ENCODE measurements around the gene PIN4. TPM values are rescaled to one million over a fixed set of nuclear protein-coding genes. Genes with fewer than 3 reads are reported as not detected.

PIN4 gene
- total RNA-seq, 1 experiment from 2014 or later: 17.2 TPM

DNA sequence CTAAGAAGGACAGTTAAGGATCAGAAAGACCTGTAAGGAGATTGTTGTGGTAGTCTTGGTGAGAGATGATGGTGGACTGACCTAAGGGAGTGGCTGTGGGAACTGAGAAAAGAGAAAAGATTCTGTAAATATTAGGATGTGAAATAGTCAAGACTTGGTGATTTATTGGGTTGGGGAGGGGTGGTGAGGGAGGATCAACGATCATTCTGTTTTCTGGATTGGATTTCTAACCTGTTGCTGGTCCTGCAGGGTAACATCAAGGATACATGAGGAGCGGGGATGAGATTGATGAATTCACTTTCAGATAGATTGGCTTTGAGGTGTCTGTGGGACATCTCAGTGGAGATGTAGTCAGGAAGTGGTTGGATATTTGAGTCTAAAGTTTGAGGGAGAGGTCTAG lies 1.4 kb downstream of the PIN4 start:
- H3K9me3 Mint-ChIP-seq (ENCODE audit: low read depth, unreplicated experiment): no peaks in the 10 kb centered on the region
- intact Hi-C loops (cut with micrococcal nuclease; ENCODE audit: unreplicated experiment): no loop called here
- H3K4me1 Mint-ChIP-seq (ENCODE audit: low read depth, unreplicated experiment): no peaks in the 10 kb centered on the region
- BruUV-seq (replicated peaks): no TSS peak
- TF ChIP-seq, protein P1, sequence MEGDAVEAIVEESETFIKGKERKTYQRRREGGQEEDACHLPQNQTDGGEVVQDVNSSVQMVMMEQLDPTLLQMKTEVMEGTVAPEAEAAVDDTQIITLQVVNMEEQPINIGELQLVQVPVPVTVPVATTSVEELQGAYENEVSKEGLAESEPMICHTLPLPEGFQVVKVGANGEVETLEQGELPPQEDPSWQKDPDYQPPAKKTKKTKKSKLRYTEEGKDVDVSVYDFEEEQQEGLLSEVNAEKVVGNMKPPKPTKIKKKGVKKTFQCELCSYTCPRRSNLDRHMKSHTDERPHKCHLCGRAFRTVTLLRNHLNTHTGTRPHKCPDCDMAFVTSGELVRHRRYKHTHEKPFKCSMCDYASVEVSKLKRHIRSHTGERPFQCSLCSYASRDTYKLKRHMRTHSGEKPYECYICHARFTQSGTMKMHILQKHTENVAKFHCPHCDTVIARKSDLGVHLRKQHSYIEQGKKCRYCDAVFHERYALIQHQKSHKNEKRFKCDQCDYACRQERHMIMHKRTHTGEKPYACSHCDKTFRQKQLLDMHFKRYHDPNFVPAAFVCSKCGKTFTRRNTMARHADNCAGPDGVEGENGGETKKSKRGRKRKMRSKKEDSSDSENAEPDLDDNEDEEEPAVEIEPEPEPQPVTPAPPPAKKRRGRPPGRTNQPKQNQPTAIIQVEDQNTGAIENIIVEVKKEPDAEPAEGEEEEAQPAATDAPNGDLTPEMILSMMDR (IDR thresholded peaks at IDR 0.05; ENCODE audit: unreplicated experiment): no peak
- DNase-seq: no peak
- H3K27ac Mint-ChIP-seq (ENCODE audit: unreplicated experiment): no peak overlapping the region
- no peaks in the 10 kb centered on the region for H3K27me3 Mint-ChIP-seq (ENCODE audit: unreplicated experiment)
- no peak overlapping the region for H3K4me3 Mint-ChIP-seq (ENCODE audit: low read depth, unreplicated experiment)
- CTCF ChIA-PET: no interaction called here
- no peaks in the 10 kb centered on the region for H3K36me3 Mint-ChIP-seq (ENCODE audit: insufficient read depth, unreplicated experiment)

DNA sequence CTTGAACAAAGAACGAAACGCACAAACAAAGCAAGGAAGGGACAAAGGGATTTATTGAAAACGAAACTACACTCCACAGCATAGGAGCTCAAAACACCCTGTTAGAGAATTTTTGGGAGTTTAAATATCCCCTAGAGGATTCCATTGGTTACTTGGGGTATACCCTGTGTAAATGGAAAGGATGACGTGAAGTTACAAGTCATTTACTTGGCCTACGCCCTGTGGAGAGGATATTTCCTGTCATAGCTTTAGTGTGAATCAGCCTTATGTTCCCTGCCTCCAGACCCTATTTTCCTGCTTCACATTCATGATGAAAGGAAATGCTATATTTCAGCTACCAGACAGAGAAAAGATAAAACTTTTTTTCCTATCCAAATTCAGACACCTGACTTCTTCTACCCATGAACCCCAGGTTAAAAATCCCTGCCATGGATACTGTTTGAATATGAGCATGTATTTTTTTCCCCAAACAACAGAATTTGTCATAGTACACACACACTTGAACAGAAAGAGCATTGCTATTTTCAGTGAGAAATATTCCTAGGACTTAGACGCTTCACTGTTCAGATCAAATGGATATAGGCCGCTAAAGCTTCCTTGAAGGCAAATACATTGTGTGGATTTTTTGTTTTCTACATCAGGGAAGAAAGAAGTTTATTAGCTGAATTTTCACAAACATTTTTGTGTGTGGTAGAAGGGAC lies 20.4 kb downstream of the PIN4 start:
- no peaks in the 10 kb centered on the region for H3K36me3 Mint-ChIP-seq (ENCODE audit: insufficient read depth, unreplicated experiment)
- TF ChIP-seq, protein P1 (IDR thresholded peaks at IDR 0.05; ENCODE audit: unreplicated experiment): no peak
- no peak for DNase-seq
- no peaks in the 10 kb centered on the region for H3K27me3 Mint-ChIP-seq (ENCODE audit: unreplicated experiment)
- no peaks in the 10 kb centered on the region for H3K9me3 Mint-ChIP-seq (ENCODE audit: low read depth, unreplicated experiment)
- BruUV-seq (replicated peaks): no TSS peak
- H3K4me3 Mint-ChIP-seq (ENCODE audit: low read depth, unreplicated experiment): no peak overlapping the region
- intact Hi-C loops (cut with micrococcal nuclease; ENCODE audit: unreplicated experiment): no loop called here
- no peaks in the 10 kb centered on the region for H3K4me1 Mint-ChIP-seq (ENCODE audit: low read depth, unreplicated experiment)
- no peak overlapping the region for H3K27ac Mint-ChIP-seq (ENCODE audit: unreplicated experiment)
- CTCF ChIA-PET: no interaction called here

DNA sequence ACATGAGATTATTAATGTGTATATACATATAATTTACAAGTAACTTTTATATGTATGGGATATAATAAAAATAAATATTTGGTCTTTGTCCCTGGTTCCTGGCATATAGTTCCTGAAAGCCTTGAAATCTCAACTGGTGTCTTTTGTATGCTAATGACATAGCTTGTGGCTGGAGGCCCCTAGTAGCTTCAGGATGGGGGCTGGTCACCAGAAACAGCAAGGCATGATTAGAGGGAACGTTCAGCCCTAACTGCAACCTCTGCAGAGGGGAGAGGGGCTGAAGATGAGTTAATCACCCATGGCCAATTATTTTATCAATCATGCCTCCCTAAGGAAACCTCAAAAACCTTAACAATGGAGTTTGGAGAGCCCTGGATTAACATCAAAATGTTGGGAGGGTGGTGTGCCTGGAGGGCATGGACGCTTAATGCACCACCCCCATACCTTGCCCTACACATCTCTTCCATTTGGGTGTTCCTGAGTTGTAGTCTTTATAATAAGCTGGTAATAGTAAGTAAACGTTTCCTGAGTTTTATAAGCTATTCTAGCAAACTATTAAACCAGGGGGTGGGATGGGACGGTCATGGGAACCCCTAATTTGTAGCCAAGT lies 21.3 kb downstream of the PIN4 start:
- H3K36me3 Mint-ChIP-seq (ENCODE audit: insufficient read depth, unreplicated experiment): no peaks in the 10 kb centered on the region
- BruUV-seq (replicated peaks): no TSS peak
- H3K4me3 Mint-ChIP-seq (ENCODE audit: low read depth, unreplicated experiment): no peak overlapping the region
- H3K9me3 Mint-ChIP-seq (ENCODE audit: low read depth, unreplicated experiment): no peaks in the 10 kb centered on the region
- CTCF ChIA-PET: no interaction called here
- no peaks in the 10 kb centered on the region for H3K27me3 Mint-ChIP-seq (ENCODE audit: unreplicated experiment)
- H3K4me1 Mint-ChIP-seq (ENCODE audit: low read depth, unreplicated experiment): no peaks in the 10 kb centered on the region
- TF ChIP-seq, protein P1 (IDR thresholded peaks at IDR 0.05; ENCODE audit: unreplicated experiment): no peak
- no peak overlapping the region for H3K27ac Mint-ChIP-seq (ENCODE audit: unreplicated experiment)
- no peak for DNase-seq
- intact Hi-C loops (cut with micrococcal nuclease; ENCODE audit: unreplicated experiment): no loop called here

DNA sequence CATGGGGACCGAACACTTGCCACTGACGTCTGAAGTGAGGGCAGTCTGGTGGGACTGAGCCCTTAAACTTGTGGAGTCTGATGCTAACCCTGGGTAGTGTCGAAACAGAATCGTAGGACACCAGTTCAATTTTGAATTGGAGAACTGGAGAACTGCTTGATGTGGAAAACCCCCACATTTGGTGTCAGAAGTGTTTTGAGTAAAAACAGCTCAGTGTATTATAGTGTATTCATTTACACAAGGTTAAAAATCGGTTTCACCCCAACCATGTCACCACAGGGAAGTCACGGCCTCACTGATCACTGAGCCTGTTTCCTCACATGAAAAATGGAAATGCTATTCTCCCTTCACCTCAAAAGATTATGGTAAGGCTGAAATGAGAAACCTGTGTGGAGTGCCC lies 21.9 kb downstream of the PIN4 start:
- no TSS peak for BruUV-seq (replicated peaks)
- H3K4me1 Mint-ChIP-seq (ENCODE audit: low read depth, unreplicated experiment): no peaks in the 10 kb centered on the region
- no peaks in the 10 kb centered on the region for H3K27me3 Mint-ChIP-seq (ENCODE audit: unreplicated experiment)
- TF ChIP-seq, protein P1 (IDR thresholded peaks at IDR 0.05; ENCODE audit: unreplicated experiment): no peak
- CTCF ChIA-PET: no interaction called here
- no peak overlapping the region for H3K4me3 Mint-ChIP-seq (ENCODE audit: low read depth, unreplicated experiment)
- no peak for DNase-seq
- H3K9me3 Mint-ChIP-seq (ENCODE audit: low read depth, unreplicated experiment): no peaks in the 10 kb centered on the region
- H3K36me3 Mint-ChIP-seq (ENCODE audit: insufficient read depth, unreplicated experiment): no peaks in the 10 kb centered on the region
- intact Hi-C loops (cut with micrococcal nuclease; ENCODE audit: unreplicated experiment): no loop called here
- no peak overlapping the region for H3K27ac Mint-ChIP-seq (ENCODE audit: unreplicated experiment)
